Vagina (tissue), 2 donors: ENCODE results near the gene AMZ2.

Experiments
- POLR2A ChIP-seq, 2 donors: fragments of 450-650 bp; IDR thresholded peaks; one replicate each; pipeline ENCODE4 v1.6.1; 2017; ENCODE audit warnings: antibody characterized with exemption in 2 of 2, mild to moderate bottlenecking in 2 of 2, moderate library complexity in 2 of 2
- POLR2AphosphoS5 ChIP-seq, 2 donors: sonication (generic); formaldehyde crosslinking; IDR thresholded peaks; one replicate each; pipeline ENCODE4 v1.9.0; 2017; ENCODE audit warnings: antibody characterized with exemption in 2 of 2, mild to moderate bottlenecking in 2 of 2, low read depth in 1 of 2; ENCODE audit not compliant: insufficient read depth in 1 of 2
- TF ChIP-seq, protein P1 (sequence below), 3 experiments: fragments of 450-650 bp in 2 of 3; fragments of 200-600 bp in 1 of 3; sonication (generic) in 1 of 3; IDR thresholded peaks; one replicate each; pipeline ENCODE4 v1.5.1; 2017 to 2019; ENCODE audit warnings: antibody characterized with exemption in 3 of 3, mild to moderate bottlenecking in 2 of 3, moderate library complexity in 2 of 3

DNA sequence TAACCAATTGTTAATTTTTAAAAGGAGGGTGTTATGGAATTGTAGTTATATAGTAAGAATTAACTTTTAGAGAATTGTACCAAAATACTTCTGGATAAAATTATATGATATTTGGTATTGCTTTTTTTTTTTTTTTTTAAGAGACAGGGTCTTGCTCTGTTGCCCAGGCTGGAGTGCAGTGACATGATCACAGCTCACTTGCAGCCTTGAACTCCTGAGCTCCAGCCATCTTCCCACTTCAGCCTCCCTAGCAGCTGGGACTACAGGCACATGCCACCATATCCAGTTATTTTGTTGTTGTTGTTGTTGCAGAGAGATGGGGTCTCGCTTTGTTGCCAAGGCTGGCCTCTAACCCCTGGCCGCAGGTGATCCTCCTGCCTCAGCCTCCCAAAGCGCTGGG, 52.0 kb downstream of the AMZ2 start:
- TF ChIP-seq, protein P1, sequence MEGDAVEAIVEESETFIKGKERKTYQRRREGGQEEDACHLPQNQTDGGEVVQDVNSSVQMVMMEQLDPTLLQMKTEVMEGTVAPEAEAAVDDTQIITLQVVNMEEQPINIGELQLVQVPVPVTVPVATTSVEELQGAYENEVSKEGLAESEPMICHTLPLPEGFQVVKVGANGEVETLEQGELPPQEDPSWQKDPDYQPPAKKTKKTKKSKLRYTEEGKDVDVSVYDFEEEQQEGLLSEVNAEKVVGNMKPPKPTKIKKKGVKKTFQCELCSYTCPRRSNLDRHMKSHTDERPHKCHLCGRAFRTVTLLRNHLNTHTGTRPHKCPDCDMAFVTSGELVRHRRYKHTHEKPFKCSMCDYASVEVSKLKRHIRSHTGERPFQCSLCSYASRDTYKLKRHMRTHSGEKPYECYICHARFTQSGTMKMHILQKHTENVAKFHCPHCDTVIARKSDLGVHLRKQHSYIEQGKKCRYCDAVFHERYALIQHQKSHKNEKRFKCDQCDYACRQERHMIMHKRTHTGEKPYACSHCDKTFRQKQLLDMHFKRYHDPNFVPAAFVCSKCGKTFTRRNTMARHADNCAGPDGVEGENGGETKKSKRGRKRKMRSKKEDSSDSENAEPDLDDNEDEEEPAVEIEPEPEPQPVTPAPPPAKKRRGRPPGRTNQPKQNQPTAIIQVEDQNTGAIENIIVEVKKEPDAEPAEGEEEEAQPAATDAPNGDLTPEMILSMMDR (IDR thresholded peaks at IDR 0.05): no peak
- TF ChIP-seq POLR2AphosphoS5 (IDR thresholded peaks at IDR 0.05; ENCODE audit: insufficient read depth in 1 of 2, low read depth in 1 of 2): no peak
- TF ChIP-seq POLR2A (IDR thresholded peaks at IDR 0.05): no peak
